Hematopoietic multipotent progenitor cell (in vitro differentiated cells): Measurements from ENCODE around the gene PRF1. TPM values are rescaled to one million over a fixed set of nuclear protein-coding genes. Genes with fewer than 3 reads are reported as not detected.

ENCODE experiments used
- total RNA-seq: library from RNA; depleted of rRNA; stranded (reverse); fragments of >200 nt; gene quantifications from one replicate; pipeline ENCODE4 v1.2.3, GENCODE V29; 2012

Gene PRF1
- total RNA-seq, 1 donor = 0.81 TPM

Other genes with a start within 250 kb of the PRF1 start
- 10.8 TPM for gene LRRC20, start 220.1 kb downstream of the PRF1 start, total RNA-seq
- gene EIF4EBP2, start 198.6 kb downstream of the PRF1 start, total RNA-seq = 14.0 TPM
- not detected for gene NODAL, start 161.1 kb downstream of the PRF1 start, total RNA-seq
- 4.8 TPM for gene PALD1, start 124.0 kb downstream of the PRF1 start, total RNA-seq
- gene ADAMTS14, start 69.8 kb upstream of the PRF1 start, total RNA-seq = 3.0 TPM
- gene TBATA, start 182.6 kb upstream of the PRF1 start, total RNA-seq = not detected
- 15.6 TPM for gene SGPL1, start 213.2 kb upstream of the PRF1 start, total RNA-seq